Measurements from ENCODE around the gene ZBTB16. TPM values are rescaled to one million over a fixed set of nuclear protein-coding genes. Genes with fewer than 3 reads are reported as not detected.

ZBTB16 gene
- total RNA-seq, 1 experiment from 2014 or later = 0.21 TPM

DNA sequence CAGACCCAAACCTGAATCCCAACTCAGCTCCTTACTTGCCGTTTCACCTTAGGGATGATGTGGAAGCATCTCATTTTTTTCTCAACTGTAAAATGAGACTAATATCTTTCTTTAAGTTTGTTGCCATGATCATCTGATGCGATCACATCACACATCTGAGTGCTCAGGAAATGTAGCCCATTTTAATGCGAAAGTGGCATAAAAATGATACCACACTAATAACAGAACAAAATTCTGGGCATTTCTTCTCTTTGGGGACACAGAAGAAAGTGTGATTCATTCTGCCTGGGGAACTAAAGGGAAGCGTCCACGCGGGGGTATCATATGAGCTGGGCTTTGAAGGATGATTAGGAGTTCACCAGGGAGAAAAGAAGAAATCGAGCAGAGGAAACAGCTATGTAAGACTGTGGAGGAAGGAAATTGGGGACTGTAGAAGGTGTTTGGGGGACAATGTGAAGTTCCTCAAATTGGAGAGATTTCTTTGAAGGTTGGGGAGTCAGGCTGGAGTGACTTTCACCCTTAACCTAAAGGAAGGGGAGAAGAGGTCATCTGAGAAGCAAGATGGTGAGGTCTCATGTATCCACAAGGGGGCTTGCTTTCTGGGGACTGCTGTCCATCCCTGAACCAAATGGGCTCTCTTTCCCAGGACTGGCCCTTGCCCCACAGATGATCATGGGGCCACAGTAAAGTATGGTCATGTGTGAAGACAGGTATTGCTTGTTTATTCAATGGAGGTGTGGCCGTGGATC, 187.0 kb downstream of the ZBTB16 start:
- POLR2A ChIA-PET = no interaction called here
- in situ Hi-C loops (cut with HindIII; ENCODE audit: low pct_unique_long_range_greater_than_20kb, low sequenced_read_pairs) (no loop called here), intact Hi-C loops (cut with micrococcal nuclease; ENCODE audit: unreplicated experiment) (no loop called here)
- ATAC-seq (no peak), DNase-seq (ENCODE audit: low read depth, low spot score) (no peak)
- no peaks in the 10 kb centered on the region for H3K9me3 ChIP-seq (ENCODE audit: control insufficient read depth, insufficient read depth, low read depth, low read length)
- no peaks in the 10 kb centered on the region for H3K36me3 ChIP-seq (ENCODE audit: control insufficient read depth, insufficient read depth, low read length)
- CTCF ChIA-PET = no interaction called here
- BruUV-seq (replicated peaks) = no TSS peak
- H3K4me1 ChIP-seq (ENCODE audit: control insufficient read depth, insufficient read depth, low read length) = no peaks in the 10 kb centered on the region
- peaks cover 9% of the 10 kb centered on the region; the same call in 1 of the 2 replicates for H3K27me3 ChIP-seq (ENCODE audit: control insufficient read depth, insufficient read depth, low read length)
- H3K27ac ChIP-seq (ENCODE audit: low read length) = no peak overlapping the region
- TF ChIP-seq TCF7L2 (IDR thresholded peaks at IDR 0.05; ENCODE audit: low read depth, low read length) (no peak), POLR2AphosphoS5 (IDR thresholded peaks at IDR 0.05; ENCODE audit: low read depth, low read length) (no peak), SIN3A (IDR thresholded peaks at IDR 0.05; ENCODE audit: borderline replicate concordance, insufficient read depth, low read depth, low read length) (no peak), REST (IDR thresholded peaks at IDR 0.05; ENCODE audit: insufficient read depth in 1 of 2, low read depth in 2 of 2, low read length in 1 of 2) (no peak)
- TF ChIP-seq, protein P1, sequence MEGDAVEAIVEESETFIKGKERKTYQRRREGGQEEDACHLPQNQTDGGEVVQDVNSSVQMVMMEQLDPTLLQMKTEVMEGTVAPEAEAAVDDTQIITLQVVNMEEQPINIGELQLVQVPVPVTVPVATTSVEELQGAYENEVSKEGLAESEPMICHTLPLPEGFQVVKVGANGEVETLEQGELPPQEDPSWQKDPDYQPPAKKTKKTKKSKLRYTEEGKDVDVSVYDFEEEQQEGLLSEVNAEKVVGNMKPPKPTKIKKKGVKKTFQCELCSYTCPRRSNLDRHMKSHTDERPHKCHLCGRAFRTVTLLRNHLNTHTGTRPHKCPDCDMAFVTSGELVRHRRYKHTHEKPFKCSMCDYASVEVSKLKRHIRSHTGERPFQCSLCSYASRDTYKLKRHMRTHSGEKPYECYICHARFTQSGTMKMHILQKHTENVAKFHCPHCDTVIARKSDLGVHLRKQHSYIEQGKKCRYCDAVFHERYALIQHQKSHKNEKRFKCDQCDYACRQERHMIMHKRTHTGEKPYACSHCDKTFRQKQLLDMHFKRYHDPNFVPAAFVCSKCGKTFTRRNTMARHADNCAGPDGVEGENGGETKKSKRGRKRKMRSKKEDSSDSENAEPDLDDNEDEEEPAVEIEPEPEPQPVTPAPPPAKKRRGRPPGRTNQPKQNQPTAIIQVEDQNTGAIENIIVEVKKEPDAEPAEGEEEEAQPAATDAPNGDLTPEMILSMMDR (IDR thresholded peaks at IDR 0.05) = no peak
- H3K4me3 ChIP-seq (ENCODE audit: low read depth in 2 of 2, low read length in 2 of 2) = no peak overlapping the region

DNA sequence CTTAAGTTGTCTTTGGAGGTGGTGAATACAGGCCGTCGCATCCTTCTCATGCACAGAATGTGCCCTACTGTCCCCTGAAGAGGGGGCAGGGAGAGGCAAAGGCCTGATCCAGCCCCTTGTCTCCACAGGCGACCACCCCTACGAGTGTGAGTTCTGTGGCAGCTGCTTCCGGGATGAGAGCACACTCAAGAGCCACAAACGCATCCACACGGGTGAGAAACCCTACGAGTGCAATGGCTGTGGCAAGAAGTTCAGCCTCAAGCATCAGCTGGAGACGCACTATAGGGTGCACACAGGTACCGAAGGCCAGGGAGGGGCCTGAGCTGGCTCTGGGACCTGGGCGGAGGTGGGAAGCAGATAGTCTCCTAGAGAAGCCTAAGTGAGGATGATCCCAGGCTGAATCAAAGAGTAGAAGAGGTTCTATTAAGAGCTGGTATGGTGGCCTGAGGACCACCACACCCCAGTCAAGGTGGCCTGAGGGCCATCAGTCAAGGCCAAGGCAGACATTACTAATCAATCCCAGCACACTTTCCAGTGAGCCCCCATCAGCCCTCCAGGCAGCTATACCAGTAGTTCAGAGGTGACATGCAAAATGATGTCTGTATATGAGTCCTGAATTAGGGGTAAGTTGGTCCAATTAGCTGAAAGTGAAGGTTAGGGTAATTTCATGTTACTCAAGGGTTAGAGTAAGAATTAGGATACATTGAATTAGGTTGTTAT, 187.7 kb downstream of the ZBTB16 start:
- intact Hi-C loops (cut with micrococcal nuclease; ENCODE audit: unreplicated experiment) = no loop called here
- ChIA-PET CTCF (no interaction called here), POLR2A (no interaction called here)
- Histone ChIP-seq H3K36me3 (ENCODE audit: control insufficient read depth, insufficient read depth, low read length) (no peaks in the 10 kb centered on the region), H3K4me1 (ENCODE audit: control insufficient read depth, insufficient read depth, low read length) (no peaks in the 10 kb centered on the region), H3K4me3 (ENCODE audit: low read depth in 2 of 2, low read length in 2 of 2) (no peak overlapping the region), H3K27me3 (ENCODE audit: control insufficient read depth, insufficient read depth, low read length) (peaks cover 7% of the 10 kb centered on the region; the same call in 1 of the 2 replicates), H3K27ac (ENCODE audit: low read length) (no peak overlapping the region), H3K9me3 (ENCODE audit: control insufficient read depth, insufficient read depth, low read depth, low read length) (no peaks in the 10 kb centered on the region)
- TF ChIP-seq, protein P1 (IDR thresholded peaks at IDR 0.05) = no peak
- no peak for TF ChIP-seq TCF7L2 (IDR thresholded peaks at IDR 0.05; ENCODE audit: low read depth, low read length)
- no peak for TF ChIP-seq SIN3A (IDR thresholded peaks at IDR 0.05; ENCODE audit: borderline replicate concordance, insufficient read depth, low read depth, low read length)
- no peak for TF ChIP-seq POLR2AphosphoS5 (IDR thresholded peaks at IDR 0.05; ENCODE audit: low read depth, low read length)
- no peak for TF ChIP-seq REST (IDR thresholded peaks at IDR 0.05; ENCODE audit: insufficient read depth in 1 of 2, low read depth in 2 of 2, low read length in 1 of 2)
- BruUV-seq (replicated peaks) = no TSS peak
- in situ Hi-C loops (cut with HindIII; ENCODE audit: low pct_unique_long_range_greater_than_20kb, low sequenced_read_pairs) = no loop called here
- DNase-seq (ENCODE audit: low read depth, low spot score) (no peak), ATAC-seq (no peak)

Measured in Panc1 (cell line).